Measurements from ENCODE around the gene TRAK2. TPM values are rescaled to one million over a fixed set of nuclear protein-coding genes. Genes with fewer than 3 reads are reported as not detected.
A peak's percentile ranks its signal among the peaks of the same experiment; 100 is the strongest.

TRAK2 gene
- total RNA-seq, 1 experiment from 2014 or later = 33.2 TPM

GRCh38 chr2:201401815-201402214, 49.4 kb downstream of the TRAK2 start:
- Histone ChIP-seq H3K27ac (no peak overlapping the region), H3K36me3 (ENCODE audit: low read depth) (peaks cover 16% of the 10 kb centered on the region), H3K79me2 (ENCODE audit: low read depth) (0 out of 2 replicates have a peak, but pooled peaks cover 11% of the 10 kb centered on the region), H4K20me1 (ENCODE audit: insufficient read depth) (no peaks in the 10 kb centered on the region), H3K9me3 (ENCODE audit: insufficient read depth, low read depth) (no peaks in the 10 kb centered on the region), H3K27me3 (ENCODE audit: insufficient read depth, low read depth) (no peaks in the 10 kb centered on the region), H3F3A (ENCODE audit: insufficient read depth, low read depth) (peaks cover 9% of the 10 kb centered on the region; the same call in 1 of the 2 replicates), H3K9me2 (ENCODE audit: insufficient read depth) (no peaks in the 10 kb centered on the region), H3K4me1 (replicated peaks; ENCODE audit: insufficient read depth) (peaks cover 28% of the 10 kb centered on the region), H3K4me3 (no peak overlapping the region), H3K4me2 (no peak overlapping the region), H2AFZ (no peak overlapping the region)
- BruUV-seq (replicated peaks) = no TSS peak
- POLR2A ChIA-PET (ENCODE audit: unreplicated experiment) = no interaction called here
- CTCF ChIA-PET = no interaction called here
- DNase-seq = no peak
- intact Hi-C loops (cut with micrococcal nuclease; ENCODE audit: unreplicated experiment) = loop anchor here (5.0 kb wide), 1 partner anchor 50 kb away; the partner anchor contains the start of genes STRADB and TRAK2
- TF ChIP-seq CTCF (conservative IDR thresholded peaks at IDR 0.05) (no peak), EZH2 (IDR thresholded peaks at IDR 0.05; ENCODE audit: low read depth) (no peak)

- H3K9me2 ChIP-seq (ENCODE audit: insufficient read depth) = no peaks in the 10 kb centered on the region
- H3K4me2 ChIP-seq = no peak overlapping the region
- no peak overlapping the region for H3K4me3 ChIP-seq
- peak overlapping the region; percentile 32 for H3K27ac ChIP-seq
- no peaks in the 10 kb centered on the region for H3K27me3 ChIP-seq (ENCODE audit: insufficient read depth, low read depth)
- H3K79me2 ChIP-seq (ENCODE audit: low read depth) = no peaks in the 10 kb centered on the region
- no TSS peak for BruUV-seq (replicated peaks)
- TF ChIP-seq CTCF (conservative IDR thresholded peaks at IDR 0.05) (no peak), EZH2 (IDR thresholded peaks at IDR 0.05; ENCODE audit: low read depth) (no peak)
- H2AFZ ChIP-seq = no peak overlapping the region
- H3K4me1 ChIP-seq (replicated peaks; ENCODE audit: insufficient read depth) = no peaks in the 10 kb centered on the region
- no peak for DNase-seq
- ChIA-PET POLR2A (ENCODE audit: unreplicated experiment) (no interaction called here), CTCF (no interaction called here)
- peaks cover 29% of the 10 kb centered on the region for H3K36me3 ChIP-seq (ENCODE audit: low read depth)
- H4K20me1 ChIP-seq (ENCODE audit: insufficient read depth) = no peaks in the 10 kb centered on the region
- intact Hi-C loops (cut with micrococcal nuclease; ENCODE audit: unreplicated experiment) = no loop called here
- no peaks in the 10 kb centered on the region for H3F3A ChIP-seq (ENCODE audit: insufficient read depth, low read depth)
- H3K9me3 ChIP-seq (ENCODE audit: insufficient read depth, low read depth) = no peaks in the 10 kb centered on the region
These were observed 54.7 kb downstream of the TRAK2 start for GRCh38 chr2:201396595-201396994.

- Histone ChIP-seq H3K4me1 (replicated peaks; ENCODE audit: insufficient read depth) (peaks cover 9% of the 10 kb centered on the region; the same call in 1 of the 2 replicates), H3K27ac (no peak overlapping the region), H3K27me3 (ENCODE audit: insufficient read depth, low read depth) (no peaks in the 10 kb centered on the region), H3K9me3 (ENCODE audit: insufficient read depth, low read depth) (no peaks in the 10 kb centered on the region), H3F3A (ENCODE audit: insufficient read depth, low read depth) (no peaks in the 10 kb centered on the region), H3K4me2 (no peak overlapping the region), H4K20me1 (ENCODE audit: insufficient read depth) (no peaks in the 10 kb centered on the region), H3K36me3 (ENCODE audit: low read depth) (0 out of 2 replicates have a peak, but pooled peaks cover 16% of the 10 kb centered on the region), H3K4me3 (no peak overlapping the region), H3K79me2 (ENCODE audit: low read depth) (no peaks in the 10 kb centered on the region), H3K9me2 (ENCODE audit: insufficient read depth) (no peaks in the 10 kb centered on the region), H2AFZ (no peak overlapping the region)
- BruUV-seq (replicated peaks) = no TSS peak
- TF ChIP-seq EZH2 (IDR thresholded peaks at IDR 0.05; ENCODE audit: low read depth) (no peak), CTCF (conservative IDR thresholded peaks at IDR 0.05) (no peak)
- intact Hi-C loops (cut with micrococcal nuclease; ENCODE audit: unreplicated experiment) = no loop called here
- POLR2A ChIA-PET (ENCODE audit: unreplicated experiment) = no interaction called here
- no peak for DNase-seq
- CTCF ChIA-PET = interaction anchor here (0.6 kb wide), 1 partner anchor 301 kb away, joined by 10 read pairs; no protein-coding TSS in a partner anchor
These were observed 68.1 kb downstream of the TRAK2 start for GRCh38 chr2:201383136-201383535.

Measured in PC-9 (cell line).